ENCODE data around the gene ABCA3. TPM values are rescaled to one million over a fixed set of nuclear protein-coding genes. Genes with fewer than 3 reads are reported as not detected.

The ABCA3 gene
- total and polyA plus RNA-seq, 8 donors: 6.8 to 334 (median 12.9) TPM

GRCh38 chr16:2233872-2234812 is 106.4 kb downstream of the ABCA3 start:
- intact Hi-C loops (cut with DNase I): no loop called here
- ATAC-seq (no peak), DNase-seq (peak in 1 of 4 donors; percentile 77)
- Histone ChIP-seq H3K36me3 (peaks cover 0 to 83% of the 10 kb centered on the region in 2 donors), H3K4me3 (no peak overlapping the region), H3K27ac (no peak overlapping the region), H3K9me3 (no peaks in the 10 kb centered on the region), H3K27me3 (peaks cover 16 to 36% of the 10 kb centered on the region in 2 donors), H3K4me1 (peaks cover 15 to 26% of the 10 kb centered on the region in 2 donors)
- TF ChIP-seq, protein P1, sequence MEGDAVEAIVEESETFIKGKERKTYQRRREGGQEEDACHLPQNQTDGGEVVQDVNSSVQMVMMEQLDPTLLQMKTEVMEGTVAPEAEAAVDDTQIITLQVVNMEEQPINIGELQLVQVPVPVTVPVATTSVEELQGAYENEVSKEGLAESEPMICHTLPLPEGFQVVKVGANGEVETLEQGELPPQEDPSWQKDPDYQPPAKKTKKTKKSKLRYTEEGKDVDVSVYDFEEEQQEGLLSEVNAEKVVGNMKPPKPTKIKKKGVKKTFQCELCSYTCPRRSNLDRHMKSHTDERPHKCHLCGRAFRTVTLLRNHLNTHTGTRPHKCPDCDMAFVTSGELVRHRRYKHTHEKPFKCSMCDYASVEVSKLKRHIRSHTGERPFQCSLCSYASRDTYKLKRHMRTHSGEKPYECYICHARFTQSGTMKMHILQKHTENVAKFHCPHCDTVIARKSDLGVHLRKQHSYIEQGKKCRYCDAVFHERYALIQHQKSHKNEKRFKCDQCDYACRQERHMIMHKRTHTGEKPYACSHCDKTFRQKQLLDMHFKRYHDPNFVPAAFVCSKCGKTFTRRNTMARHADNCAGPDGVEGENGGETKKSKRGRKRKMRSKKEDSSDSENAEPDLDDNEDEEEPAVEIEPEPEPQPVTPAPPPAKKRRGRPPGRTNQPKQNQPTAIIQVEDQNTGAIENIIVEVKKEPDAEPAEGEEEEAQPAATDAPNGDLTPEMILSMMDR (IDR thresholded peaks at IDR 0.05): no peak

DNA sequence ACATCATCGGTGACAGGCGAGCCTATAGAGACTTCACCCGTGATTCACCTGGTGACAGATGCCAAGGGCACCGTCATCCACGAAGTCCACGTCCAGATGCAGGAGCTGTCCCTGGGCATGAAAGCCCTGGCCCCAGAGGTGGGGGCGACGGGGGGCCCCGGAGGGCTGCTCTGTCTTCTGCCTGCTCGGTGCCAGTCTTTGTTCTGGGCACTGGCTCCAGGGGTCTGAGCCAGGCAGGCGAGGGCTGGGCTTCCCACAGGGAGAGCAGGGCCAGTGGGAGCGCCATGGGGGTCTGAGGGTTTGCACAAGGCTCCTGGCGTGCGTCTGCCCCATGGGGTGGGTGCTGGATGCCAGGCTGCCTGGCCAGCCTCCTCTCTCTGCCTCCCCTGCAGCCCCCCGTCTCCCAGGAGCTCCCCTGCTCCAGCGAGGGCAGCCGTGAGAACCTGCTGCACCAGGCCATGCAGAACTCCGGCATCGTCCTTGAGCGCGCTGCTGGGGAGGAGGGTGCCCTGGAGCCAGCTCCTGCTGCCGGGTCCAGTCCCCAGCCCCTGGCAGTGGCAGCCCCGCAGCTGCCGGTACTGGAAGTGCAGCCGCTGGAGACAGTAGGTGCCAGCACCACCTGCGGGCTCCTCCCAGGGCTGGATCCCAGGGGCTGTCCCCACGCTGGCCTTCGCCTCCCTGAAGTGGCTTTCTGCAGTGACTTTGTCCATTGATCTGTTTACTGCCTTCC is 107.3 kb downstream of the ABCA3 start:
- peak in 1 of 4 donors; percentile 68 for DNase-seq
- Histone ChIP-seq H3K27ac (no peak overlapping the region), H3K36me3 (peaks cover 0 to 83% of the 10 kb centered on the region in 2 donors), H3K4me1 (peaks cover 15 to 25% of the 10 kb centered on the region in 2 donors), H3K4me3 (no peak overlapping the region), H3K9me3 (no peaks in the 10 kb centered on the region), H3K27me3 (peaks cover 16 to 30% of the 10 kb centered on the region in 2 donors)
- intact Hi-C loops (cut with DNase I): no loop called here
- TF ChIP-seq, protein P1 (IDR thresholded peaks at IDR 0.05): no peak
- no peak for ATAC-seq

DNA sequence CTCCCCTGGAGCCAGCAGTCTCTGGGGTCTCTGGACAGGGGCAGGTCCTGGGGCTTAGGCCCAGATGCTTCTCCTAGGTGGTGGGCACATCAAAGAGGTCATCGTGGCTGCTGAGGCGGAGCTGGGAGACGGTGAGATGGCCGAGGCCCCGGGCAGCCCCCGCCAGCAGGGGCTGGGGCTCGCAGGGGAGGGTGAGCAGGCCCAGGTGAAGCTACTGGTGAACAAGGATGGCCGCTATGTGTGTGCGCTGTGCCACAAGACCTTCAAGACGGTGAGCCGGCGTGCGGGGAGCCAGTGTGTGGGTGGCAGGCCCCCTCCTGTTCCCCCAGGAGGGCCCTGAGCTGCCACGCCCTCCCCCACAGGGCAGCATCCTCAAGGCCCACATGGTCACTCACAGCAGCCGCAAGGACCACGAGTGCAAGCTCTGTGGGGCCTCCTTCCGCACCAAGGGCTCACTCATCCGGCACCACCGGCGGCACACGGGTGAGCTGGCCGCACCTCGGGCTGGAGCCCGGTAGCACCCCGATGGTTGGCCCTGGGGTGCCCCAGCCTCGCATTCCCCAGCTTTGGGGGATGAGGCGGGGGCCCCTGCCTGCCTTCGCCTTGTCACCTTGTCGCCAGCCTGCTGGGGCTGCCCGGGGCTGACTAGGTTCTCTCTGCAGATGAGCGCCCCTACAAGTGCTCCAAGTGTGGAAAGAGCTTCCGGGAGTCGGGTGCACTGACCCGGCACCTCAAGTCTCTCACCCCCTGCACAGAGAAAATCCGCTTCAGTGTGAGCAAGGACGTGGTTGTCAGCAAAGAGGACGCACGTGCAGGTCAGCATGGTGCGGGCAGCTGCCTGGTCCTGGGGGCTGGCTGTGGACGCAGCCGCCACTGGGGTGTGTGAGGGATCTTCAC is 108.2 kb downstream of the ABCA3 start:
- intact Hi-C loops (cut with DNase I): no loop called here
- ATAC-seq: no peak
- TF ChIP-seq, protein P1 (IDR thresholded peaks at IDR 0.05): no peak
- Histone ChIP-seq H3K9me3 (no peaks in the 10 kb centered on the region), H3K36me3 (peaks cover 0 to 85% of the 10 kb centered on the region in 2 donors), H3K27ac (no peak overlapping the region), H3K27me3 (peaks cover 8 to 21% of the 10 kb centered on the region in 2 donors), H3K4me1 (peaks cover 12 to 17% of the 10 kb centered on the region in 2 donors), H3K4me3 (no peak overlapping the region)
- DNase-seq: no peak

- DNase-seq: no peak
- intact Hi-C loops (cut with DNase I): no loop called here
- Histone ChIP-seq H3K27ac (no peak overlapping the region), H3K9me3 (no peaks in the 10 kb centered on the region), H3K4me1 (peaks cover 2 to 11% of the 10 kb centered on the region in 2 donors), H3K27me3 (peaks cover 0 to 11% of the 10 kb centered on the region in 2 donors), H3K4me3 (no peak overlapping the region), H3K36me3 (peaks cover 0 to 85% of the 10 kb centered on the region in 2 donors)
- ATAC-seq: no peak
- TF ChIP-seq, protein P1 (IDR thresholded peaks at IDR 0.05): no peak
Measured at GRCh38 chr16:2231016-2231931, 109.3 kb downstream of the ABCA3 start.
